GM18499 (cell line): ENCODE measurements around the gene HAUS2.

ENCODE experiments used
- ATAC-seq: cut with Tn5 transposase; IDR thresholded peaks from one replicate; pipeline ENCODE4 v1.9.1; 2021; ENCODE audit warnings: moderate number of reproducible peaks; ENCODE audit not compliant: insufficient read depth, unreplicated experiment

HAUS2 gene

DNA sequence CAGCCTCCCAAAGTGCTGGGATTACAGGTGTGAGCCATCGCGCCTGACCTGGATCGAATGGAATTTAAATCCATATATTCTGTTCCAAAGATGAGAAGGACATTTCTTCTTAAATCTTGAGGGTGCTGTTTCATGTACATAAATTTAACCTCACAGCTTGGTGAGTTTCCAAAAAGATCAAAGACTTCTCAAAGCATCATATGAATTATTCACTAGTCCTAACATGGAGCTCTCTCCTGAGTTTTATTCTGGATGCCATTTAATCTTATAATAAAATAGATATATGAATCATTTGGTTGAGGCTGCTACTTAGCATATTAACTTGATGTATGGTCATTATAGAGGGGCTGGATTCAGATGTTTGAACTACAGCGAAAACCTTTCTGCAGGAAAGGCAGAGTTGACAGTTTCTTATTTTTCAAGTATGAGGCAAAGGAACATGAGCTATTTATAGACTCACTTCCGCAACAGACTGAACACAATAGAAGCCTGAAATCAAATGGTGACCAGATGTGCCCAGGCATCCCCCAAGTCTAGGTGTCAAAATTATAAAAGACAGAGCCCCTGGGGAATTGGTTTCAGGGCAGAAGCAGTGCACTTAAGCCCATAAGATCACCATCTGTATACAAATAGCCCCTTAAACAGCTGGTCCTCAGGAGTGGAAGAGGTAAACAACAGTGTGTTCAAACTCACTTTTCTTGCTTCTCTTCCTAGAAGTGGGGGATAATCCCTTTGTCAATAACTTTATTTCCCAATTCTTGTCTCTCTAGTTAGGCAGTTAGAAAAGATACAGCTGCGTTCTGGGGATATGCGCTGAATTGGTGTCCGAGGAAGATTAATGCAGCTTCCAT, 56.5 kb downstream of the HAUS2 start:
- no peak for ATAC-seq

GRCh38 chr15:42605796-42606195, 57.2 kb downstream of the HAUS2 start:
- no peak for ATAC-seq

DNA sequence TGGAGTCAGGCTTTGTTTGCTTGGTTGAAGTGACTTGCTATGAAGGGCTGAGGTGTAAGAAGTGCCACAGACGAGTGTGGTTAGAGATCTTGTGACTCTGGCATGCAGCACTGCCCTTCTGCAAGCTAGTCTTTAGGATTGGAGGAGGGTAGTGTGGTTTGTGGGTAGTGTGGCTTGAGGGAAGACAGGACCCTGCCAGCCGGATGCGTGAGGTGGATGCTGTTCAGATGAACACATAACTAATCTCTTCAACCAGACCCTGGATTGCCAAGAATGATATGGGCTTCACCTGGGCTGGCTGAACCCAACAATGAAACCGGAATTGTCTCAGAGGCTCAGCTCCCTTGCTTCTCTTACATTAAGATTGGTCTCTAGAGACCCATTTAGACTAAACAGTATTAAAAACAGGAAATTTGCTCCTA, 59.5 kb downstream of the HAUS2 start:
- ATAC-seq = no peak

DNA sequence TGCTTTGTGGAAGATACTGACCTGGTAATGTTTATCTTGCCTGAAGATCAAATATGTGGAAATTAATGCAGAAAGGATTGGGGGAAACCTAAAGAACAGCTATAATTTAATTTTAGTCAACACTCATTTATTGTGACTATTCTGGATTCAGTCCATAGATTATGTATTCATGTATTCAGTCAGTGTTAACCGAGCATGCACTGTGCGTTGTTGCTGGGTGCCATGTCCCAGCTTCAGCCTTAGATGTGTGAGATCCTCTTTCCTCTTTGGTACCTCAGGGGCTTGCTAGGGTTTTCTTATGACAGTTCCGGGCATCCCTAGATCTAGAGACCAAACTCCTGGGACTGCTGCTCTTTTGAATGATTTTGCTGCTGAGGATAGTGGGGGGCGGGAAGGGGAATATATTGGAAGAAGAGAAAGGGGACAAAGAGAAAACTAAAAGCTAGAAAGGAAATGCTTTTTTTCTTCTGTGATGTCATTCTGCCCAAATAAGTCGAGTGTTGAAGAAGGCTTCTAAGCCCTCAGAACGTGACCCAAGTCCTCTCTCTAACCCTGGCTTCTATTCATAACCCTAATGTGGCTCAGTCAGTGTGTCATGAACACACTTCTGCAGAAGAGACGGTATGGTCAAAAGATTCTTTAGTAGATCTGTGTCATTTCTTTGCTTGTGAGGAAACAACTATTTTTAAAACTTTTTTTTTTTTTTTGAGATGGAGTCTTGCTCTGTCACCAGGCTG, 60.3 kb downstream of the HAUS2 start:
- no peak for ATAC-seq

GRCh38 chr15:42611532-42611931, 62.9 kb downstream of the HAUS2 start:
- ATAC-seq = no peak

DNA sequence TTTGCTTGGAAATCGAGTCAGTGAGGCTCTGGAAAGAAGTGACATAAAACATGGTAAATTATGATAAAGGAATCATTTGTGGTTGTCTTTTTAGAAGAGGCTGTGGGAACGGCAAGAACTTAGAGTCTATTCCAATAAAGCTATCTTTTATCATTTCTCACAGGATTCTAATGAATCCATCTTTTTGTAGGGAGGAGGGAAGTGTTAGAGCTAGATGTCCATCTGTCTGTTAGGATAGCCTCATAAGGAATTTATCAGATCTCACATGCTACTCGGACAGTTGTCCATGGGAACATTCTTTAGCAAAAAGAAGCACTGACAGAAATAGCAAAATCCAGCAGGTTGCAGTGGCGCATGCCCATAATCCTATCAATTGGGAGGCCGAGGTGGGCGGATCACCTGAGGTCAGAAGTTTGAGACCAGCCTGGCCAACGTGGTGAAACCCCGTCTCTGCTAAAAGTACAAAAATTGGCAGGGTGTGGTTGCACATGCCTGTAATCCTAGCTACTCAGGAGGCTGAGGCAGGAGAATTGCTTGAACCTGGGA, 63.8 kb downstream of the HAUS2 start:
- no peak for ATAC-seq

DNA sequence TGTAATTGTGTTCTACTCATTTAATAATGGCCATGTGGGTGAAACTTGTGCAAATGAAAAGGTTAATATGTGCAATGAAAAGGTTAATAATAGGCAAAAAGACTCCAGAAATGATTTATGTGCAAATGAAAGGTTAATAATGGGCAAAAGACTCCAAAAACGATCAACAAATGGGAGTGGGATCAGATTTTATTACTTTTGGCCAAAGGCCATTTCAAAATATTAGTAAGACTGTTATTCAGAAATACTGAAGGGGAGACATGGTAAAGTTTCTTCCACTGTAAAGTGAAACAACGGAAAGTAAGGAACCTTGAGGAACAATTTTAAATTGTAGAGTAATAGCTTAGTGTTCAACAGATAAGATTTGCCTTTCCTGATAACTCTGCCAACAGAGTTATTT, 67.5 kb downstream of the HAUS2 start:
- ATAC-seq = no peak
